Upper lobe of right lung (tissue), 1 donor: ENCODE measurements around the gene TMA16. TPM values are rescaled to one million over a fixed set of nuclear protein-coding genes. Genes with fewer than 3 reads are reported as not detected.

ENCODE experiments used
- ATAC-seq: fragments of 200-7000 bp; cut with Tn5 transposase; one replicate; pipeline ENCODE4 v1.9.1; 2020; ENCODE audit warnings: mild to moderate bottlenecking, moderate library complexity
- DNase-seq: peaks from one replicate; pipeline ENCODE4 v3.0.0-alpha.2; 2020
- H3K27ac ChIP-seq: fragments of 200-600 bp; one replicate; pipeline ENCODE4 v1.8.0; 2022
- H3K27me3 ChIP-seq: fragments of 200-600 bp; one replicate; pipeline ENCODE4 v1.8.0; 2022; ENCODE audit warnings: mild to moderate bottlenecking
- H3K36me3 ChIP-seq: fragments of 200-600 bp; one replicate; pipeline ENCODE4 v1.8.0; 2022
- H3K4me1 ChIP-seq: fragments of 200-600 bp; one replicate; pipeline ENCODE4 v1.8.0; 2022
- H3K4me3 ChIP-seq: fragments of 200-600 bp; one replicate; pipeline ENCODE4 v1.8.0; 2022; ENCODE audit warnings: mild to moderate bottlenecking
- H3K9me3 ChIP-seq: fragments of 200-600 bp; one replicate; pipeline ENCODE4 v1.8.0; 2022
- CTCF ChIP-seq: fragments of 200-600 bp; IDR thresholded peaks from one replicate; pipeline ENCODE4 v1.8.0; 2022; ENCODE audit warnings: antibody characterized with exemption
- intact Hi-C: fragments of 100-400 bp; cut with DNase I; formaldehyde crosslinking; loops from one replicate; pipeline ENCODE4 v1.11.0; 2022
- total RNA-seq: library from RNA; stranded (reverse); fragmentation: NEBNext Ultra II Directional; extraction: Animal tissue kit (Norgen Biotek cat#: 25700); gene quantifications from one replicate; pipeline ENCODE4 v1.2.1, GENCODE V29; 2021
- donor health status: DM: no; HTN: yes; CAD: no; lungs with severe emphysema.

The TMA16 gene
- total RNA-seq, 1 donor from 2014 or later: 18.8 TPM

GRCh38 chr4:163553146-163553545, 58.7 kb downstream of the TMA16 start:
- no peaks in the 10 kb centered on the region for H3K27me3 ChIP-seq
- H3K36me3 ChIP-seq: no peaks in the 10 kb centered on the region
- no peak overlapping the region for H3K4me3 ChIP-seq
- peaks cover 7% of the 10 kb centered on the region for H3K4me1 ChIP-seq
- ATAC-seq (no peak), DNase-seq (no peak)
- TF ChIP-seq CTCF: no peak
- H3K27ac ChIP-seq: no peak overlapping the region
- intact Hi-C loops: no loop called here
- H3K9me3 ChIP-seq: no peaks in the 10 kb centered on the region

- Histone ChIP-seq H3K27me3 (no peaks in the 10 kb centered on the region), H3K4me3 (no peak overlapping the region), H3K36me3 (no peaks in the 10 kb centered on the region), H3K9me3 (no peaks in the 10 kb centered on the region), H3K4me1 (peaks cover 7% of the 10 kb centered on the region), H3K27ac (no peak overlapping the region)
- ATAC-seq: no peak
- DNase-seq: no peak
- peak; percentile 74 for TF ChIP-seq CTCF
- intact Hi-C loops: no loop called here
These were observed 60.5 kb downstream of the TMA16 start for GRCh38 chr4:163554870-163555465.

GRCh38 chr4:163556177-163556576, 61.7 kb downstream of the TMA16 start:
- no peaks in the 10 kb centered on the region for H3K4me1 ChIP-seq
- H3K27ac ChIP-seq: no peak overlapping the region
- no peaks in the 10 kb centered on the region for H3K36me3 ChIP-seq
- ATAC-seq (no peak), DNase-seq (no peak)
- intact Hi-C loops: no loop called here
- no peaks in the 10 kb centered on the region for H3K27me3 ChIP-seq
- TF ChIP-seq CTCF: peak; percentile 11
- H3K4me3 ChIP-seq: no peak overlapping the region
- no peaks in the 10 kb centered on the region for H3K9me3 ChIP-seq

GRCh38 chr4:163556650-163557391, 62.3 kb downstream of the TMA16 start:
- intact Hi-C loops: no loop called here
- Histone ChIP-seq H3K4me1 (no peaks in the 10 kb centered on the region), H3K27ac (no peak overlapping the region), H3K4me3 (no peak overlapping the region), H3K36me3 (no peaks in the 10 kb centered on the region), H3K9me3 (no peaks in the 10 kb centered on the region), H3K27me3 (no peaks in the 10 kb centered on the region)
- no peak for TF ChIP-seq CTCF
- DNase-seq: no peak
- peak; percentile 27 for ATAC-seq

- TF ChIP-seq CTCF: no peak
- no peak overlapping the region for H3K4me3 ChIP-seq
- H3K36me3 ChIP-seq: no peaks in the 10 kb centered on the region
- H3K27me3 ChIP-seq: no peaks in the 10 kb centered on the region
- H3K27ac ChIP-seq: peak overlapping the region; percentile 72
- no peaks in the 10 kb centered on the region for H3K4me1 ChIP-seq
- DNase-seq (peak; percentile 67), ATAC-seq (peak; percentile 88)
- intact Hi-C loops: no loop called here
- H3K9me3 ChIP-seq: no peaks in the 10 kb centered on the region
These were observed 64.1 kb downstream of the TMA16 start for GRCh38 chr4:163558539-163559044.
